RWPE2 (cell line): Measurements from ENCODE around the gene GPC5.

Source experiments
- ATAC-seq: fragments of 200-7000 bp; cut with Tn5 transposase; 3 replicates; pipeline ENCODE4 v1.9.1; 2021; ENCODE audit warnings: low read depth
- DNase-seq: peaks from one replicate; pipeline ENCODE4 v3.0.0-alpha.2; 2020; ENCODE audit warnings: low spot score
- H3K27ac ChIP-seq: fragments of 450-650 bp; 2 replicates; pipeline ENCODE4 v1.5.1; 2017; ENCODE audit warnings: mild to moderate bottlenecking; ENCODE audit not compliant: poor library complexity, severe bottlenecking
- H3K27me3 ChIP-seq: fragments of 250-450 bp; sonication (Bioruptor Pico); 2 replicates; pipeline ENCODE4 v1.5.1; 2021; ENCODE audit warnings: mild to moderate bottlenecking, moderate library complexity; ENCODE audit not compliant: insufficient read depth, poor library complexity, severe bottlenecking
- H3K36me3 ChIP-seq: fragments of 250-450 bp; sonication (Bioruptor Pico); 2 replicates; pipeline ENCODE4 v1.5.1; 2020; ENCODE audit warnings: low read depth, mild to moderate bottlenecking, moderate library complexity
- H3K4me1 ChIP-seq: fragments of 250-450 bp; sonication (Bioruptor Pico); 2 replicates; pipeline ENCODE4 v1.5.1; 2021; ENCODE audit warnings: mild to moderate bottlenecking, moderate library complexity; ENCODE audit not compliant: insufficient read depth, poor library complexity, severe bottlenecking
- H3K4me3 ChIP-seq: fragments of 250-450 bp; sonication (Bioruptor Pico); 2 replicates; pipeline ENCODE4 v1.5.1; 2021; ENCODE audit warnings: mild to moderate bottlenecking, moderate library complexity; ENCODE audit not compliant: severe bottlenecking
- H3K9me3 ChIP-seq: fragments of 250-450 bp; sonication (Bioruptor Pico); 2 replicates; pipeline ENCODE4 v1.5.1; 2021; ENCODE audit warnings: mild to moderate bottlenecking, moderate library complexity; ENCODE audit not compliant: severe bottlenecking
- CTCF ChIP-seq: fragments of 450-650 bp; IDR thresholded peaks from one replicate; pipeline ENCODE4 v1.5.1; 2017; ENCODE audit warnings: mild to moderate bottlenecking, moderate library complexity; ENCODE audit not compliant: poor library complexity, severe bottlenecking

Gene GPC5

GRCh38 chr13:92734068-92734467 lies 1335.6 kb downstream of the GPC5 start:
- Histone ChIP-seq H3K4me3 (no peak overlapping the region), H3K27ac (no peak overlapping the region), H3K36me3 (no peaks in the 10 kb centered on the region), H3K9me3 (no peaks in the 10 kb centered on the region), H3K4me1 (no peaks in the 10 kb centered on the region), H3K27me3 (peaks cover 3% of the 10 kb centered on the region)
- no peak for DNase-seq
- ATAC-seq = no peak
- TF ChIP-seq CTCF = no peak

- no peak for ATAC-seq
- no peak for TF ChIP-seq CTCF
- no peak for DNase-seq
- Histone ChIP-seq H3K4me1 (no peaks in the 10 kb centered on the region), H3K9me3 (no peaks in the 10 kb centered on the region), H3K27me3 (peaks cover 3% of the 10 kb centered on the region), H3K27ac (no peak overlapping the region), H3K4me3 (no peak overlapping the region), H3K36me3 (no peaks in the 10 kb centered on the region)
Measured at GRCh38 chr13:92734545-92734944, 1336.1 kb downstream of the GPC5 start.

GRCh38 chr13:92735909-92736308 lies 1337.5 kb downstream of the GPC5 start:
- Histone ChIP-seq H3K36me3 (no peaks in the 10 kb centered on the region), H3K4me1 (no peaks in the 10 kb centered on the region), H3K27ac (no peak overlapping the region), H3K9me3 (no peaks in the 10 kb centered on the region), H3K27me3 (peaks cover under 1% of the 10 kb centered on the region), H3K4me3 (no peak overlapping the region)
- no peak for ATAC-seq
- TF ChIP-seq CTCF = no peak
- no peak for DNase-seq

- no peak for DNase-seq
- Histone ChIP-seq H3K4me3 (no peak overlapping the region), H3K9me3 (no peaks in the 10 kb centered on the region), H3K27me3 (no peaks in the 10 kb centered on the region), H3K4me1 (no peaks in the 10 kb centered on the region), H3K27ac (no peak overlapping the region), H3K36me3 (no peaks in the 10 kb centered on the region)
- ATAC-seq = no peak
- TF ChIP-seq CTCF = no peak
Measured at GRCh38 chr13:92739306-92739818, 1340.9 kb downstream of the GPC5 start.

- Histone ChIP-seq H3K36me3 (no peaks in the 10 kb centered on the region), H3K27ac (no peak overlapping the region), H3K4me1 (peaks cover 17% of the 10 kb centered on the region), H3K4me3 (no peak overlapping the region), H3K27me3 (no peaks in the 10 kb centered on the region), H3K9me3 (no peaks in the 10 kb centered on the region)
- ATAC-seq (no peak), DNase-seq (no peak)
- no peak for TF ChIP-seq CTCF
Measured at GRCh38 chr13:92743992-92744391, 1345.6 kb downstream of the GPC5 start.
